Mammary epithelial cell (primary cell): ENCODE measurements around the gene CORO1A.

Experiments
- EZH2 ChIP-seq: IDR thresholded peaks from 2 replicates; pipeline ENCODE4 v1.6.1; 2012; ENCODE audit warnings: low read length, inconsistent platforms, borderline replicate concordance
- TF ChIP-seq, protein P1 (sequence below), 2 donors: IDR thresholded peaks in 1 of 2; conservative IDR thresholded peaks in 1 of 2; 2 replicates each; pipeline ENCODE4 v1.5.1; 2011 to 2012; ENCODE audit warnings: inconsistent platforms in 2 of 2, low read length in 2 of 2, mild to moderate bottlenecking in 2 of 2, control low read depth in 1 of 2, low read depth in 1 of 2; ENCODE audit not compliant: insufficient read depth in 1 of 2; ENCODE audit errors: extremely low read depth in 1 of 2

- TF ChIP-seq, protein P1, sequence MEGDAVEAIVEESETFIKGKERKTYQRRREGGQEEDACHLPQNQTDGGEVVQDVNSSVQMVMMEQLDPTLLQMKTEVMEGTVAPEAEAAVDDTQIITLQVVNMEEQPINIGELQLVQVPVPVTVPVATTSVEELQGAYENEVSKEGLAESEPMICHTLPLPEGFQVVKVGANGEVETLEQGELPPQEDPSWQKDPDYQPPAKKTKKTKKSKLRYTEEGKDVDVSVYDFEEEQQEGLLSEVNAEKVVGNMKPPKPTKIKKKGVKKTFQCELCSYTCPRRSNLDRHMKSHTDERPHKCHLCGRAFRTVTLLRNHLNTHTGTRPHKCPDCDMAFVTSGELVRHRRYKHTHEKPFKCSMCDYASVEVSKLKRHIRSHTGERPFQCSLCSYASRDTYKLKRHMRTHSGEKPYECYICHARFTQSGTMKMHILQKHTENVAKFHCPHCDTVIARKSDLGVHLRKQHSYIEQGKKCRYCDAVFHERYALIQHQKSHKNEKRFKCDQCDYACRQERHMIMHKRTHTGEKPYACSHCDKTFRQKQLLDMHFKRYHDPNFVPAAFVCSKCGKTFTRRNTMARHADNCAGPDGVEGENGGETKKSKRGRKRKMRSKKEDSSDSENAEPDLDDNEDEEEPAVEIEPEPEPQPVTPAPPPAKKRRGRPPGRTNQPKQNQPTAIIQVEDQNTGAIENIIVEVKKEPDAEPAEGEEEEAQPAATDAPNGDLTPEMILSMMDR (conservative IDR thresholded peaks at IDR 0.05 in 1 of 2, IDR thresholded peaks at IDR 0.05 in 1 of 2; ENCODE audit: extremely low read depth in 1 of 2, insufficient read depth in 1 of 2, low read depth in 1 of 2, low read length in 2 of 2) = no peak
- no peak for TF ChIP-seq EZH2
These were observed 2.5 kb downstream of the CORO1A start for GRCh38 chr16:30185683-30186421.
